ENCODE data around the gene DHRS11. TPM values are rescaled to one million over a fixed set of nuclear protein-coding genes. Genes with fewer than 3 reads are reported as not detected.

DHRS11 gene
- total and polyA plus RNA-seq, 8 donors = 8.5 to 339 (median 11.5) TPM

- H3K27me3 ChIP-seq = peaks cover 0 to 7% (median 0%) of the 10 kb centered on the region in 3 donors
- no peak for DNase-seq
- H3K9me3 ChIP-seq = no peaks in the 10 kb centered on the region
- WGBS, 5 donors = 82 to 93% (median 88%) methylated on average over 7 of the region's 7 CpGs
- no peak for TF ChIP-seq POLR2A (IDR thresholded peaks at IDR 0.05)
- TF ChIP-seq CTCF (IDR thresholded peaks at IDR 0.05) = no peak
- TF ChIP-seq POLR2AphosphoS5 (IDR thresholded peaks at IDR 0.05) = no peak
- TF ChIP-seq EP300 (IDR thresholded peaks at IDR 0.05) = no peak
- H3K4me3 ChIP-seq = no peak overlapping the region
- peaks cover 0 to 23% (median 13%) of the 10 kb centered on the region in 4 donors for H3K4me1 ChIP-seq
- H3K36me3 ChIP-seq = peaks cover 0 to 7% (median 3%) of the 10 kb centered on the region in 4 donors
- intact Hi-C loops (cut with DNase I; ENCODE audit: low total_unique reads) = no loop called here
- no peak overlapping the region for H3K27ac ChIP-seq
These were observed 16.6 kb downstream of the DHRS11 start for GRCh38 chr17:36608280-36608679.

GRCh38 chr17:36608794-36609497, 17.3 kb downstream of the DHRS11 start:
- intact Hi-C loops (cut with DNase I; ENCODE audit: low total_unique reads) = no loop called here
- TF ChIP-seq EP300 (IDR thresholded peaks at IDR 0.05) (no peak), CTCF (IDR thresholded peaks at IDR 0.05) (peak in 2 of 7 experiments; percentile 7 to 26)

GRCh38 chr17:36609498-36609862, 17.8 kb downstream of the DHRS11 start:
- no peak for DNase-seq
- H3K27me3 ChIP-seq = peaks cover 0 to 19% (median 0%) of the 10 kb centered on the region in 3 donors
- no peak overlapping the region for H3K4me3 ChIP-seq
- H3K27ac ChIP-seq = no peak overlapping the region
- H3K4me1 ChIP-seq = peaks cover 0 to 11% (median 6%) of the 10 kb centered on the region in 4 donors
- peaks cover 0 to 7% (median 3%) of the 10 kb centered on the region in 4 donors for H3K36me3 ChIP-seq
- 77 to 85% (median 82%) methylated on average over 6 to 7 of the region's 7 CpGs for WGBS, 5 donors
- TF ChIP-seq POLR2AphosphoS5 (IDR thresholded peaks at IDR 0.05) = no peak
- no peak for TF ChIP-seq EP300 (IDR thresholded peaks at IDR 0.05)
- TF ChIP-seq POLR2A (IDR thresholded peaks at IDR 0.05) = no peak
- no peak for TF ChIP-seq CTCF (IDR thresholded peaks at IDR 0.05)
- no peaks in the 10 kb centered on the region for H3K9me3 ChIP-seq
- intact Hi-C loops (cut with DNase I; ENCODE audit: low total_unique reads) = no loop called here

More at GRCh38 chr17:36608794-36609497, 17.3 kb downstream of the DHRS11 start:
- Histone ChIP-seq H3K27ac (no peak overlapping the region), H3K4me1 (peaks cover 0 to 17% (median 8%) of the 10 kb centered on the region in 4 donors), H3K9me3 (no peaks in the 10 kb centered on the region), H3K36me3 (peaks cover 0 to 7% (median 3%) of the 10 kb centered on the region in 4 donors), H3K4me3 (no peak overlapping the region), H3K27me3 (peaks cover 0 to 13% (median 0%) of the 10 kb centered on the region in 3 donors)
- DNase-seq = peak in 1 of 2 donors; percentile 83
- 35 to 45% (median 43%) methylated on average over 17 to 24 of the region's 24 CpGs for WGBS, 5 donors

GRCh38 chr17:36610474-36610873, 18.8 kb downstream of the DHRS11 start:
- no peak for TF ChIP-seq POLR2AphosphoS5 (IDR thresholded peaks at IDR 0.05)
- TF ChIP-seq CTCF (IDR thresholded peaks at IDR 0.05) = no peak
- TF ChIP-seq EP300 (IDR thresholded peaks at IDR 0.05) = no peak
- no peak for TF ChIP-seq POLR2A (IDR thresholded peaks at IDR 0.05)
- H3K4me1 ChIP-seq = peaks cover 0 to 10% (median 6%) of the 10 kb centered on the region in 4 donors
- no peak for DNase-seq
- intact Hi-C loops (cut with DNase I; ENCODE audit: low total_unique reads) = loop anchor here (10.0 kb wide), 1 partner anchor 344 kb away; no protein-coding TSS in a partner anchor
- peaks cover 0 to 26% (median 0%) of the 10 kb centered on the region in 3 donors for H3K27me3 ChIP-seq
- H3K4me3 ChIP-seq = no peak overlapping the region
- H3K9me3 ChIP-seq = no peaks in the 10 kb centered on the region
- no peak overlapping the region for H3K27ac ChIP-seq
- H3K36me3 ChIP-seq = peaks cover 0 to 7% (median 3%) of the 10 kb centered on the region in 4 donors
- WGBS, 5 donors = 79 to 87% (median 83%) methylated on average over 6 of the region's 6 CpGs
